GM12872 (cell line): ENCODE results near the gene WFS1.

Experiments used
- TF ChIP-seq, protein P1 (sequence below): IDR thresholded peaks from 3 replicates; pipeline ENCODE4 v1.5.1; 2011; ENCODE audit warnings: low read depth, mild to moderate bottlenecking, low read length, moderate library complexity; ENCODE audit not compliant: insufficient read depth

Gene WFS1

GRCh38 chr4:6292376-6293096 lies 22.9 kb downstream of the WFS1 start:
- TF ChIP-seq, protein P1, sequence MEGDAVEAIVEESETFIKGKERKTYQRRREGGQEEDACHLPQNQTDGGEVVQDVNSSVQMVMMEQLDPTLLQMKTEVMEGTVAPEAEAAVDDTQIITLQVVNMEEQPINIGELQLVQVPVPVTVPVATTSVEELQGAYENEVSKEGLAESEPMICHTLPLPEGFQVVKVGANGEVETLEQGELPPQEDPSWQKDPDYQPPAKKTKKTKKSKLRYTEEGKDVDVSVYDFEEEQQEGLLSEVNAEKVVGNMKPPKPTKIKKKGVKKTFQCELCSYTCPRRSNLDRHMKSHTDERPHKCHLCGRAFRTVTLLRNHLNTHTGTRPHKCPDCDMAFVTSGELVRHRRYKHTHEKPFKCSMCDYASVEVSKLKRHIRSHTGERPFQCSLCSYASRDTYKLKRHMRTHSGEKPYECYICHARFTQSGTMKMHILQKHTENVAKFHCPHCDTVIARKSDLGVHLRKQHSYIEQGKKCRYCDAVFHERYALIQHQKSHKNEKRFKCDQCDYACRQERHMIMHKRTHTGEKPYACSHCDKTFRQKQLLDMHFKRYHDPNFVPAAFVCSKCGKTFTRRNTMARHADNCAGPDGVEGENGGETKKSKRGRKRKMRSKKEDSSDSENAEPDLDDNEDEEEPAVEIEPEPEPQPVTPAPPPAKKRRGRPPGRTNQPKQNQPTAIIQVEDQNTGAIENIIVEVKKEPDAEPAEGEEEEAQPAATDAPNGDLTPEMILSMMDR = no peak

GRCh38 chr4:6293097-6293445 lies 23.4 kb downstream of the WFS1 start:
- TF ChIP-seq, protein P1 = no peak

- TF ChIP-seq, protein P1 = no peak
Observed at GRCh38 chr4:6293661-6294060, 24.0 kb downstream of the WFS1 start.

- TF ChIP-seq, protein P1 = no peak
Observed at GRCh38 chr4:6294705-6295421, 25.2 kb downstream of the WFS1 start.

- TF ChIP-seq, protein P1 = no peak
Observed at GRCh38 chr4:6295495-6295894, 25.8 kb downstream of the WFS1 start.

DNA sequence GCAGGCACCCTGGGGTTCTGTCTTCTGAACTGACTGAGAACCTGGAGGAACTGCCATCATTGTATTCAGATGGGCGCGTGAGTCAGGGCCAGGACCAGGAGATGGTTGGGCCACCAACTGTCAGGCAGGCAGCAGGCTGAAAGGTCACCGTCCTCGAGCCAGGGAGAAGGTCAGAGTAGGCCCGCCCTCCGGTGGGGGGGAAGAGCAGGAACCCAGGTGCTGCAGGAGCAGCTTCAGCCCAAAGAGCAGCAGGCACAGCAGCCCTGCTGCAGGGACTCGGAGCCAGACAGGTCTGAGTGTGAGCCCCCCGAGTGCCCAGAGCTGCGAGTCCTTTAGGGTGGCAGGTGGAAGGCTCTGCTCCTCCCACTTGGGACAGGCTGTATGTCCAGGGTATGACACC lies 26.4 kb downstream of the WFS1 start:
- TF ChIP-seq, protein P1 = no peak

DNA sequence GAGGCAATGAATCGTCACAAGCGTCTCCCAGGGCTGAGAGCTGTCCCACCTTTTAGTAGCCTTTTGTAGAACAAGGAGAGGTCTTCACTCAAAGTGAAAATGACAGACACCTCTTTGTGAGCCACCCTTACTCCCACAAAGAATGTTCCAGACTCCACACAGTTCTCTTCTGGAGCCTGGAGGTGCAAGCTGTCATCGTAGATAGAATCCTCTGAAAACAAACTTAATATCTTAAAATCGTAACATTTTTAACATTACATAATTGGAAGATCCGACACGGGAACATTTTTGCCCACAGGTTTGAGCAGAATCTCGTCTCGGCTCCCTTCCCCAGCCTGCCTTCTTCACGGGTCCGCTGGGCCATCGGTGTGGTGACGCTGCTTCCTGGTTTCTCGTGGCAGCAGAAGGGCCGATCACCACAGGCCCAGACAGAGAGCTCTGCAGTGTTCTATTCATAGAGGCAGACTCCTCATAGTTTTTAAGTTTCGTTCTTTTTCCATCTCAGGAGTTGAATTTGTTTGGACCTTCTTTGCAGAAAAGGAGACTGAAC lies 27.7 kb downstream of the WFS1 start:
- TF ChIP-seq, protein P1 = no peak
